Right lobe of liver (tissue), 6 donors: Measurements from ENCODE around the gene TMPRSS9. TPM values are rescaled to one million over a fixed set of nuclear protein-coding genes. Genes with fewer than 3 reads are reported as not detected.

Experiments used
- ATAC-seq, 4 donors: fragments of 200-7000 bp; cut with Tn5 transposase; one replicate each; pipeline ENCODE4 v1.9.1; 2020; ENCODE audit warnings: mild to moderate bottlenecking in 4 of 4, moderate library complexity in 4 of 4
- DNase-seq, 3 donors: peaks; one replicate each; pipeline ENCODE4 v3.0.0-alpha.2; 2020
- H3K27ac ChIP-seq, 3 donors: fragments of 200-600 bp; one replicate each; pipeline ENCODE4 v1.8.0; 2022
- H3K27me3 ChIP-seq, 2 donors: fragments of 200-600 bp; one replicate each; pipeline ENCODE4 v1.8.0; 2022
- H3K36me3 ChIP-seq, 4 donors: fragments of 200-600 bp; sonication (generic) in 1 of 4; one replicate each; pipeline versions ENCODE4 v1.5.1 to v1.8.0; 2017 to 2022; ENCODE audit warnings: control low read depth in 1 of 4
- H3K4me1 ChIP-seq, 4 donors: fragments of 200-600 bp; sonication (generic) in 1 of 4; one replicate each; pipeline versions ENCODE4 v1.5.1 to v1.8.0; 2017 to 2022; ENCODE audit warnings: control low read depth in 1 of 4
- H3K4me3 ChIP-seq, 3 donors: fragments of 200-600 bp; one replicate each; pipeline ENCODE4 v1.8.0; 2022
- H3K9me3 ChIP-seq, 4 donors: fragments of 200-600 bp; sonication (generic) in 1 of 4; one replicate each; pipeline versions ENCODE4 v1.5.1 to v1.8.0; 2017 to 2022; ENCODE audit warnings: control low read depth in 1 of 4
- POLR2A ChIP-seq: fragments of 450-650 bp; IDR thresholded peaks from one replicate; pipeline ENCODE4 v1.6.1; 2017; ENCODE audit warnings: antibody characterized with exemption, mild to moderate bottlenecking
- WGBS: methylation state at CpG from one replicate; pipeline ENCODE4 v1.1.6; 2018; ENCODE audit warnings: low coverage, low lambda C conversion rate; ENCODE audit not compliant: insufficient coverage; ENCODE audit errors: missing lambda C conversion rate; 5-methylcytosine and 5-hydroxymethylcytosine counted together
- intact Hi-C, 2 donors: fragments of 100-400 bp; cut with DNase I; formaldehyde crosslinking; loops; one replicate each; pipeline versions ENCODE4 v1.11.2 to v1.14.1; 2022
- total RNA-seq, 6 experiments: library from RNA; depleted of rRNA in 2 of 6; stranded (reverse); fragments of >200 nt in 2 of 6; fragmentation: NEBNext Ultra II Directional in 3 of 6; extraction: Animal tissue kit (Norgen Biotek cat#: 25700) in 3 of 6; gene quantifications; one replicate each; pipeline versions ENCODE4 v1.1.0 to v1.2.4, GENCODE V29; 2016 to 2023
- TF ChIP-seq, protein P1 (sequence below), 4 donors: fragments of 200-600 bp in 3 of 4; fragments of 450-650 bp in 1 of 4; IDR thresholded peaks; one replicate each; pipeline versions ENCODE4 v1.5.1 to v1.8.0; 2016 to 2022; ENCODE audit warnings: antibody characterized with exemption in 4 of 4, mild to moderate bottlenecking in 2 of 4
- donor health status: DM: no; HTN: yes; CAD: no.
- donor health status: DM: no; HTN: no; CAD: no.
- donor health status: DM: no; HTN: no; CAD: no.
- donor health status: DM: no; HTN: yes; CAD: no.
- donor health status: DM: no; HTN: yes; CAD: no.

The TMPRSS9 gene
- total RNA-seq, 6 experiments from 2014 or later: 0.12 to 6.7 (median 2.9) TPM

DNA sequence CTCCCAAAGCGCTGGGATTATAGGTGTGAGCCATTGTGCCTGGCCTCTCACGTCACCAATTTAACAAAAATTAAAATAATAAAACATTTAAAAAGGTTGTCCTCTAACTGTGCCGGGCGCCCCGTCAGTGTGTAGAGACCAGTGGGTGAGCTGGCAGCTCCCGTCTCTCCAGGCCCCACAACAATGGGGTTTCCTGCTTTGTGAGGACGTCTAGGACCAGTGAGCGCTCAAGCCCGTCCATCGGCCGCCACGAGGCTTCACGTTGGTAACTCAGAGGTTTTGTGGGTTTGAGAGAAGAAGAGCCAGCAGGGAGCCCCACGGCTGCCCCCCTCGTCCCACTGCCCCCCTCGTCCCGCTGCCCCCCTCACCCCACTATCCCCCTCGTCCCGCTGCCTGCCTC lies 36.4 kb upstream of the TMPRSS9 start:
- Histone ChIP-seq H3K4me1 (peaks cover 0 to 10% (median 5%) of the 10 kb centered on the region in 4 donors), H3K27ac (no peak overlapping the region), H3K27me3 (no peaks in the 10 kb centered on the region), H3K9me3 (no peaks in the 10 kb centered on the region), H3K36me3 (no peaks in the 10 kb centered on the region), H3K4me3 (no peak overlapping the region)
- DNase-seq: no peak
- intact Hi-C loops: no loop called here
- 89% methylated on average over 12 of the region's 19 CpGs for WGBS
- TF ChIP-seq POLR2A: no peak
- TF ChIP-seq, protein P1, sequence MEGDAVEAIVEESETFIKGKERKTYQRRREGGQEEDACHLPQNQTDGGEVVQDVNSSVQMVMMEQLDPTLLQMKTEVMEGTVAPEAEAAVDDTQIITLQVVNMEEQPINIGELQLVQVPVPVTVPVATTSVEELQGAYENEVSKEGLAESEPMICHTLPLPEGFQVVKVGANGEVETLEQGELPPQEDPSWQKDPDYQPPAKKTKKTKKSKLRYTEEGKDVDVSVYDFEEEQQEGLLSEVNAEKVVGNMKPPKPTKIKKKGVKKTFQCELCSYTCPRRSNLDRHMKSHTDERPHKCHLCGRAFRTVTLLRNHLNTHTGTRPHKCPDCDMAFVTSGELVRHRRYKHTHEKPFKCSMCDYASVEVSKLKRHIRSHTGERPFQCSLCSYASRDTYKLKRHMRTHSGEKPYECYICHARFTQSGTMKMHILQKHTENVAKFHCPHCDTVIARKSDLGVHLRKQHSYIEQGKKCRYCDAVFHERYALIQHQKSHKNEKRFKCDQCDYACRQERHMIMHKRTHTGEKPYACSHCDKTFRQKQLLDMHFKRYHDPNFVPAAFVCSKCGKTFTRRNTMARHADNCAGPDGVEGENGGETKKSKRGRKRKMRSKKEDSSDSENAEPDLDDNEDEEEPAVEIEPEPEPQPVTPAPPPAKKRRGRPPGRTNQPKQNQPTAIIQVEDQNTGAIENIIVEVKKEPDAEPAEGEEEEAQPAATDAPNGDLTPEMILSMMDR (IDR thresholded peaks at IDR 0.05): no peak
- ATAC-seq: no peak

DNA sequence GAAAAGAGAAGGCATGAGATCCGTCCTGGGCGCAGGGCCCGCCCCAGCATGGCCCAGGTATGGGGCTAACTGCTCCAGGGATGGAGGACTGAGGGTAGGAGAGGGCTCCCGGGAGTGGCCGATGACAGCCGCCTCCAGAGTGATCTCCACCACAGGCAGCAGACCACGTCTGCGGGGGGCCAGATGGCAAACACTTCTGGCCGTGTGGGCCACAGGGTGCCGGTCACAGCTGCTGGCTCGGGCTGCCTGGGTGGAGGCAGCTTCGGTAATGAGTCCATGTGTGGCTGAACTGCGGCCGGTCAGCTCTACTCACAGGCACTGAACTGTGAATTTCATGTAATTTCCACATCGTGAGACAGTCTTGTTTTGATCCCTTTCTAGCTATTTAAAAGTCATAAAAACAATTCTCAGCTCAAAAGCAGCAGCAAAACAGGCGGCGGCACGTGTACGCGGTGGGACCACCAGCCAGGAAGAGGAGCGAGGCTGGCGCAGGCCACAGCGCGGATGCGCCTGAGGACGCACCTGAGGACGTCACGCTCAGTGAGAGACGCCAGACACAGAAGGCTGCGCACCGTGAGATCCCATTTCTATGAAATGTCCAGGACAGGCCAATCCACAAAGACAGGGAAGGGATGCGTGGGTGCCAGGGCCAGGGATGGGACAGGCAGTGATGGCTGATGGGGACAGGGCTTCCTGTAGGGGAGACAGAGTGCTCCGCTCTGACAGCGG lies 35.7 kb upstream of the TMPRSS9 start:
- no peak for TF ChIP-seq POLR2A
- TF ChIP-seq, protein P1 (IDR thresholded peaks at IDR 0.05): no peak
- H3K36me3 ChIP-seq: no peaks in the 10 kb centered on the region
- no peak overlapping the region for H3K27ac ChIP-seq
- intact Hi-C loops: no loop called here
- H3K4me1 ChIP-seq: peaks cover 0 to 13% (median 6%) of the 10 kb centered on the region in 4 donors
- DNase-seq (no peak), ATAC-seq (no peak)
- H3K27me3 ChIP-seq: no peaks in the 10 kb centered on the region
- no peaks in the 10 kb centered on the region for H3K9me3 ChIP-seq
- no peak overlapping the region for H3K4me3 ChIP-seq
- 100% methylated on average over 1 of the region's 34 CpGs for WGBS

DNA sequence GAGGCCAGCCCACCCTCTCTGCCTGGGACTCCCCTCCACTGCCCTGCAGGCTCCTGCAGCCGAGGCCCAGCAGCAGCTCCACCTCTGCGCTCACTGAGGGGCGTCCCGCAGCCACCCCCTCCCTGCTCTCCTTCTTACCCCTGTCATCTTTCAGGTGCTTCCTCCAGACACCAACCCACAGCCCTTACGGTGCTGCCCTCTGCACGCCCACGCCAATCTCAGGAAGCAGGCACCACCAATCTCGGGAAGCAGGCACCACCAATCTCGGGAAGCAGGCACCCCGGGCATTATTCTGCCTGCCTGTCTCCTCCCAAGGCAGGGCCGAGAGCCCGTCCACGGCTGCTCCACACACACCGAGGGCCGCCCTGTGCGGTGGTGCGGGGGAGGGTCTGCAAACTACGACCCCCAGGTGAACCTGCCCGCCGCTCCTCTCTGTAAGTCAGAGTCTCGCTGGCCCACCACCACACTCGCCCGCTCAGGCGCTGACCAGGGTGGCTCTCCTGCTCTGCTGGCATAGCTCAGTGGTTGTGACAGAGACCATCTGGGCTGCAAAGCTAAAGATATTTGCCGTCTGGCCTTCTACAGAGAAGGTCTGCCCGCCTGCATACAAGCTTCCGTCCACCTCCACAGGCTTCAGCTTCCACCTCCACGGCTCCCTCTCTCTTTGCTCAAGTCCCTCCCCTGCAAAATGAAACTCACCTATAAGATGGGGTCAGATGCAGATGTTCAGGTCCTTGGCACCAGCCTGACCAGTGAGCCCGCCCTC lies 34.6 kb upstream of the TMPRSS9 start:
- no peaks in the 10 kb centered on the region for H3K36me3 ChIP-seq
- no peaks in the 10 kb centered on the region for H3K9me3 ChIP-seq
- DNase-seq (no peak), ATAC-seq (no peak)
- H3K4me3 ChIP-seq: no peak overlapping the region
- H3K4me1 ChIP-seq: peaks cover 0 to 23% (median 9%) of the 10 kb centered on the region in 4 donors
- no peaks in the 10 kb centered on the region for H3K27me3 ChIP-seq
- 61% methylated on average over 10 of the region's 29 CpGs for WGBS
- TF ChIP-seq POLR2A: no peak
- TF ChIP-seq, protein P1 (IDR thresholded peaks at IDR 0.05): no peak
- intact Hi-C loops: no loop called here
- no peak overlapping the region for H3K27ac ChIP-seq

DNA sequence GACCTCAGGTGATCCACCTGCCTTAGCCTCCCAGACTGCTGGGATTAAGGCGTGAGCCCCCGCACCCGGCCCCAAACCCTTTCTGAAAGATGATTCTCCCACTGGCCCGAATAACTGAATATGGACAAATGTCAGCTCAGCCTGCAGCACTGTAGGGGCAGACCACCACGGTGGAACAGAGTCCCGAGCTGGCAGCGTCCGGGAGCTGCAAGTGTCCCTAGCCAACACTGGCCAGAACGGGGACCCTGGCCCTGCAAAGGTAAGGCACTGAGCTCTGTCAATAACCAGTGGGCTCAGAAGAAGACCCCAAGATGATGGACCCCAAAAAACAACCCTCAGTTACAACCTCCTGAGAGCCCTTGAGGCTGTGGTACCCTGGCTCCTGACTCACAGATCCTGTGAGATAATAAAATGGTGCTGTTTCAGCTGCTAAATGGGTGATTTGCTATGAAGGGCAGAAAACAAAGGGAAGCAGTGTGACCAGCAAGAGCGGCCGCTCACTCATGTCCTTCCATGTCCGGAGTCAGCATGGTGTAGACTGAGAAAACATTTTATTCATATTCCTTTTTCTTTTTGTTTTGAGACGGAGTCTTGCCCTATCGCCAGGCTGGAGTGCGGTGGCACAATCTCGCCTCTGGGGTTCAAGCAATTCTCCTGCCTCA lies 33.2 kb upstream of the TMPRSS9 start:
- 88% methylated on average over 13 of the region's 16 CpGs for WGBS
- H3K9me3 ChIP-seq: no peaks in the 10 kb centered on the region
- intact Hi-C loops: no loop called here
- no peak overlapping the region for H3K4me3 ChIP-seq
- peaks cover 0 to 31% (median 9%) of the 10 kb centered on the region in 4 donors for H3K4me1 ChIP-seq
- DNase-seq (no peak), ATAC-seq (no peak)
- H3K27me3 ChIP-seq: no peaks in the 10 kb centered on the region
- no peaks in the 10 kb centered on the region for H3K36me3 ChIP-seq
- no peak for TF ChIP-seq POLR2A
- TF ChIP-seq, protein P1 (IDR thresholded peaks at IDR 0.05): no peak
- H3K27ac ChIP-seq: no peak overlapping the region
